GM18502 (cell line): ENCODE results near the gene BEND3.
"Not testable (repeated sequence)": the region's sequence is repeated elsewhere in the genome, so short reads cannot be mapped to it uniquely, and the experiment has no call there.

Experiments used
- ATAC-seq: cut with Tn5 transposase; IDR thresholded peaks from one replicate; pipeline ENCODE4 v1.9.1; 2021; ENCODE audit warnings: mild to moderate bottlenecking; ENCODE audit not compliant: unreplicated experiment, poor library complexity

The BEND3 gene

GRCh38 chr6:107084459-107084858, 30.9 kb downstream of the BEND3 start:
- not testable (repeated sequence) for ATAC-seq

GRCh38 chr6:107083921-107084320, 31.4 kb downstream of the BEND3 start:
- ATAC-seq: no peak

GRCh38 chr6:107083047-107083768, 32.1 kb downstream of the BEND3 start:
- peak; percentile 88 for ATAC-seq

GRCh38 chr6:107082045-107082444, 33.3 kb downstream of the BEND3 start:
- ATAC-seq: no peak

- no peak for ATAC-seq
Observed at GRCh38 chr6:107080036-107080435, 35.3 kb downstream of the BEND3 start.

DNA sequence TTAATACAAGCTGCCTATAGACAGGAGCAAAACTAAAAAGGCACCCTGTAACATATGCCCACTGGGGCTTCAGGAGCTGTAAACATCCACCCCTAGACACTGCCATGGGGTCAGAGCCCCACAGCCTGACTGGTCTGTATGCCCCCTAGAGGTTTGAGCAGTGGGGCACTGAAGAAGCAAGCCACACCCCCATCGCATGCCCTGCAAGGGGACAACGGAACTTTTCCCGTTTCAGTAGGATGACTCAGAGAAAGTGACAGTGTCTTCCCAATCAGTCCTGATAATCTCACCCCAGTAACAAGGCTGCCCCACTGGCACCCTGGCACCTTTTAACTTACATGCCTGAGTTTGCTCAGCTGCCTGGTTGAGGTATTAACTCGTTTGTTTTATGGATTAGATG, 35.9 kb downstream of the BEND3 start:
- no peak for ATAC-seq

- ATAC-seq: no peak
Observed at GRCh38 chr6:107077710-107078109, 37.6 kb downstream of the BEND3 start.

DNA sequence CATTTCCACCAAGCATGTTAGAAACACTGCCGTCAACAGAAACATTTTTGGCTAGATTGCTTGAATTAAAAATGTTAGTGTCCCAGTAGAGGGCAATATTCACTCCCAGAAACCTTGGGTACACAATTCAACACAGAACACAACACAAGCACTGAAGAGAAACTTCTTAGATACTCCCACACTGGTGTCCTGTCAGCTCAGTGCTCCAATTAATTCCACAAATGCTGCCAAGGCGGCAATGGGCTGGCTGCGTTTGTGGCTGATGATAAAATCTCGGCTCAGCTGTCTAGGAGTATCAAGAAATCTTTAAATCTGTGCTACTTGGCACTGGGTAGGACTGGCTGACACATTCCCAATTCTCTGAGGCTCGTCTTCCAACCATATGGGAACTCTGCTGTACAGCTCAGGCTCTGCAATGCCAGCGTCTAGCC, 39.3 kb downstream of the BEND3 start:
- no peak for ATAC-seq

DNA sequence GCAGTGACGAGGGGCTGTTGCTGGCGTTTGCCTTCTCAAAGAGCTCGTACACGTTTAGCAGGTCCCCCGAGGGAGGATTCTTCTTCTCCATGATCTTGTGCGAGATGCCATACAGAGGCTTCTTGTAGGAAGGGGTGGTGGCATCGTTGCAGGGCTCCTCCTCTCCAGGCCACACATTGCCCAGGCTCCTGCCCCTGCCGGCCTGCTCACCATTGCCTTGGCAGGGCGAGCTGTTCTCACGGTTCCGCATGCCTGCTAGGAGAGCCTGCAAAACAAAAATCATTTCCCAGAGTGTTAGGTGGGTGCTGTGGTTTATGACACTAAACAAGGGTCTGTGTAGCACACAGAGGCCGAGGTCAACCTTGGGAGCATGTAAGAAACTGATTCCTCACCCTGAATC, 44.6 kb downstream of the BEND3 start:
- no peak for ATAC-seq

GRCh38 chr6:107069631-107070548, 45.4 kb downstream of the BEND3 start:
- no peak for ATAC-seq

DNA sequence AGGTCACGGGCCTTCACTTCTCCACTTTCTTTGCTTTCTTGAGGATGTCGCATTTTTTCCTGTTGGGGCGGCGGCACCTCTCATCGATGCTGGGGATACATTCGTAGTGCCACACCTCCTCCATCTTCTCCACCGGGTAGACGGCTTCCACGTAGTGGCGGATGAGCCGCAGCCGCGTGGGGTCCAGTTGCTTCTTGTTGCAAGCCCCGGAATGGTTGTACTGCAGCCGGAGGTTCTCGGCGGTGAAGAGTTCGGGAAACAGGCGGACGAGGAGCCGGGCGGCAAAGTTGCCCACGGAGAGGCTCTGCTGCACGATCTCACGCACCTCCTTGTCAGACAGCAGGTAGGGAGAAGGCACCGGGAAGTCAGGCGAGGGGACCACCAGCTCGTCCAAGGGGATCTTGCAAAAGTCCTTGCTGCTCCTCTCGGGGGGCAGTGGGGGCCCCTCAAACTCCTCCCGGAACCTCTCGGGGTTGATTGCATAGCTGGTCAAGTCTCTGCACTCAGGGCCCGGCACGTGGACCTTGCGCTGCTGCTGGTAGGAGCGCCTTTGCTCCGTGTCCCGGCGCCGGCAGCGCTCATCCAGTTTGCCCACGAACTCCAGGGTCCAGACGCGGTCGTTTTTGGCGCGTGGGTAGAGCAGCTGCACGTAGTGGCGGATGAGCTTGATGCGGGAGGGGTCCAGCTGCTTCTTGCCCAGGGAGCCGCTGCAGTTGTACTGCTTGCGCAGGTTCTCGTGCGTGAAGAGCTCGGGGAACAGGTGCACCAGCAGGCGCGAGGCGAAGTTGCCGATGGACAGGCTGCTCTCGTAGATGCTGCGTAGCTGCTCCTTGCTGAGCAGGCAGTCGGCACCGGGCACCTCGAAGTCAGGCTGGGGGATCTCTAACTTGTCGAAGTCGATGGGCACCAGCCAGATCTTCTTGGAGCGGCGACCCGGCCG, 46.4 kb downstream of the BEND3 start:
- ATAC-seq: no peak

DNA sequence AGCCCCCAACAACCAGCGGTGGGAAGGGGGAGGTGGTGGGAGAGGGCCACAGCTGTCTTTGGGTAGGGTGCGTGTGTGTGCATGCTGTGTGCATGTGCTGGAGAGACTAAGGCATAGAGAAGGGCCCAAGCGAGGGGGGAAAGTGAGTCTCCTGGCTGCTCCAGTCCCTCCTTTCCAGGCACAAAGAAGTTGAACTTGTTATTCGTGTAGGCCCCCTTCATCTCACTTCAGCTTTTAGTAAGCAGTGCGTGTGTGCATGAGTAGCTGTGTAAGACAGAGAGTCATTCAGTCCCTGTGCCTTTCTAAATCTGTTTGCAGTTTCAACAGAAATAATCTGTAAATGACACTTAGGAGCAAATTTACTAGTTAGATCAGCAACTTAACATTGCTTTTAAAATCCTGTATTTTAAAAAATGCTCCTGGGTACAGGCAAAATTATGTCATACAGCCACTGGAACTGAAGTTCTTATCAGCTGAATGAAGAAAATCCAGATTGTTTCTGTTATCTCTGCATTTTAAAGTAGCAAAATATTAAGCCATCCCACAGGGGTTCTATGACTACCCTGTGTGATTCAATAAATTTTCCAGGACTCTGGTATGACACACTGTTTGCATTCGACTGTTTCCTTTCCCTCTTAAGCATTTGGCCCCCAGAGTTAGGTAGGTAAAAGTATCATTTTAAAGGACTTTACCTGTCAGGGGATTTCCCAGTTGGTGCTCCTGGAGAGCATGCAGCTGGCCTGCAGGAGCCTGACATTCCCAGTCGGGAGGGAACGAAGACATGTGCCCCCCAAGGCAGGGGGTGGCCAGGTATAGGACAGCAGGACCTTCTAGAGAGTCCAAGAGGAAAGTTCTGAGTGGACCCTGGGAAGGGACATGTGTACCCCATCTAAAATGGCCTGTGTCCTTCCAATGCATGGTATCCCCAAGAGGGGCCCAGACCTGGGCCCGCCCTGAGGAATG, 48.3 kb downstream of the BEND3 start:
- ATAC-seq: peak; percentile 49

GRCh38 chr6:107064579-107065065, 50.7 kb downstream of the BEND3 start:
- peak; percentile 44 for ATAC-seq

GRCh38 chr6:107062691-107063090, 52.6 kb downstream of the BEND3 start:
- ATAC-seq: no peak

DNA sequence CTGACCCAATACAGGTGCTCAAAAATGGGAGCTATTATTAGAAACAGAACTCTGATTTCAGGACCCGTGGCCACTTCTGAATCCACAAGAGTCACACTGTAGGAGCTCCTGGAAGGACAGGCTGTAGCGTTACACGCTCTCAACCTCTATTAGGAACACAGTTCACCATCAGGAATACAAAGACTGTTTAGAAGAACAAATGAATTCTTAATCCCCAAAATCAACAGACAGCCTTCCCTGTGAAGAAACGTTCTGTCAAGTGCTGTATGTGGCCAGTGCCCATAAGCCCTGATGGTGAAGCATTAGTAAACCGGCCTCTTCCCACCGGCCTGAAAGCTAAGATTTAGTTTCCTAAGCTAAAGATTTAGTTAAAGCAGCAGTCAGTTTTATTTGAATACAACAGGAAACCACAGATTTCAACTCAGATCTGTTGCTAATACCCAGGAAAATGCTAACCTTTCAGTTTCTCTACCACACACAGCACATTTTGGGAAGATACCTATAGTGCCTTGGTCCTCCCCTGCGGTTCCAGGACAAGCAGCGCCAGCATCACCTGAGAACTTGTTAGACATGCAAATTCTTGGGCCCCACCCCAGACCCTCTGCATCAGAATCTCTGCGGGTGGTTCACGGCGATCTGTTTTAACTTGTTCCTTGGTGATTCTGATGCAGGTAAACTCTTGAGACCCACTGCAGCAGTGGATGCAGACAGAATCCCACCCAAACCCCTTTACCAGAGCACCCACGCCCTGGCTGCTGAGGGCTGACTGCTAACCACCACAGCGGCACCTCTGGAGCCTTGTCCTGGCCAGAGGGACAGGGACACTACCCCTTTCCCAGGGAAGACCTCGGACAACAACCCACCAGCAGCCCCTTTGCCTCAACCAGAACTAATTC, 53.9 kb downstream of the BEND3 start:
- peak; percentile 65 for ATAC-seq

- no peak for ATAC-seq
Observed at GRCh38 chr6:107060704-107061103, 54.6 kb downstream of the BEND3 start.

DNA sequence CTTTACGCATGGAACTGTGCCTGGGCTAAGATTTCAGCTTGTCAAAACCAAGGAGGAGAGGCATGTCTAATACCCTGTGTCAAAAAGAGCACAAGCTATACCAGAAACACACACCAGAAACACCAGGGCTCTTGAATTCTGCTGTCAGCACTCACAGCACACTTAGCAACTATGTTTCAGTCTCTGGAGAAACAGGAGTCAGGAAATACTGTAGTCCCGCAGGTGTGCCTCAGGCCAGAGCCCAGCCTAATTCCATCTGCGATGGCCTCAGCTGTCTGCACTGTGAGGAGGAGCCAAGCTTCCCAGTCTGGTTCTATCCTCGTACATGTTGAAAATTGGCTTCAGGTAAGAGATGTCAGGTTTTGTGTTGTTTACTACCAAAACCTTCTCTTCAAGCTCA, 55.7 kb downstream of the BEND3 start:
- ATAC-seq: no peak

GRCh38 chr6:107057679-107058078, 57.6 kb downstream of the BEND3 start:
- ATAC-seq: no peak
